Fibroblast of the aortic adventitia (primary cell): ENCODE data around the gene ATP6V0B. TPM values are rescaled to one million over a fixed set of nuclear protein-coding genes. Genes with fewer than 3 reads are reported as not detected.

ENCODE experiments used
- DNase-seq: peaks from one replicate; pipeline ENCODE4 v3.0.0-alpha.2; 2010; ENCODE audit warnings: low read depth
- H3K4me3 ChIP-seq: 2 replicates; pipeline ENCODE4 v1.5.1; 2011; ENCODE audit warnings: low read depth, mild to moderate bottlenecking, control low read depth, low read length, moderate library complexity
- total RNA-seq: library from RNA; depleted of rRNA; stranded (reverse); fragments of >200 nt; gene quantifications from 2 replicates; pipeline ENCODE4 v1.2.3, GENCODE V29; 2012; ENCODE audit warnings: low replicate concordance
- TF ChIP-seq, protein P1 (sequence below): IDR thresholded peaks from 2 replicates; pipeline ENCODE4 v1.5.1; 2011; ENCODE audit warnings: mild to moderate bottlenecking, low read length, control low read depth, inconsistent platforms; ENCODE audit not compliant: insufficient read depth

The ATP6V0B gene
- total RNA-seq, result 47.3 and 53.1 TPM in 2 replicates

GRCh38 chr1:43974443-43975248 is at the start of gene ATP6V0B:
Gene ATP6V0B, plus strand, starts transcription at chr1:43974960. Its CDS starts 81 bp downstream, at chr1:43975041.
- H3K4me3 ChIP-seq, result peak within 1 kb of the TSS; percentile 93
- TF ChIP-seq, protein P1, sequence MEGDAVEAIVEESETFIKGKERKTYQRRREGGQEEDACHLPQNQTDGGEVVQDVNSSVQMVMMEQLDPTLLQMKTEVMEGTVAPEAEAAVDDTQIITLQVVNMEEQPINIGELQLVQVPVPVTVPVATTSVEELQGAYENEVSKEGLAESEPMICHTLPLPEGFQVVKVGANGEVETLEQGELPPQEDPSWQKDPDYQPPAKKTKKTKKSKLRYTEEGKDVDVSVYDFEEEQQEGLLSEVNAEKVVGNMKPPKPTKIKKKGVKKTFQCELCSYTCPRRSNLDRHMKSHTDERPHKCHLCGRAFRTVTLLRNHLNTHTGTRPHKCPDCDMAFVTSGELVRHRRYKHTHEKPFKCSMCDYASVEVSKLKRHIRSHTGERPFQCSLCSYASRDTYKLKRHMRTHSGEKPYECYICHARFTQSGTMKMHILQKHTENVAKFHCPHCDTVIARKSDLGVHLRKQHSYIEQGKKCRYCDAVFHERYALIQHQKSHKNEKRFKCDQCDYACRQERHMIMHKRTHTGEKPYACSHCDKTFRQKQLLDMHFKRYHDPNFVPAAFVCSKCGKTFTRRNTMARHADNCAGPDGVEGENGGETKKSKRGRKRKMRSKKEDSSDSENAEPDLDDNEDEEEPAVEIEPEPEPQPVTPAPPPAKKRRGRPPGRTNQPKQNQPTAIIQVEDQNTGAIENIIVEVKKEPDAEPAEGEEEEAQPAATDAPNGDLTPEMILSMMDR, result no peak
- DNase-seq, result peak; percentile 89

- no peak for DNase-seq
- no peak overlapping the region for H3K4me3 ChIP-seq
- TF ChIP-seq, protein P1, result no peak
Observed at GRCh38 chr1:43925846-43926245, 48.9 kb upstream of the ATP6V0B start.

- TF ChIP-seq, protein P1, result peak; percentile 25
- H3K4me3 ChIP-seq, result no peak overlapping the region
- no peak for DNase-seq
Observed at GRCh38 chr1:43930168-43930948, 44.4 kb upstream of the ATP6V0B start.

- no peak overlapping the region for H3K4me3 ChIP-seq
- no peak for DNase-seq
- TF ChIP-seq, protein P1, result no peak
Observed at GRCh38 chr1:43930949-43931275, 43.8 kb upstream of the ATP6V0B start.

DNA sequence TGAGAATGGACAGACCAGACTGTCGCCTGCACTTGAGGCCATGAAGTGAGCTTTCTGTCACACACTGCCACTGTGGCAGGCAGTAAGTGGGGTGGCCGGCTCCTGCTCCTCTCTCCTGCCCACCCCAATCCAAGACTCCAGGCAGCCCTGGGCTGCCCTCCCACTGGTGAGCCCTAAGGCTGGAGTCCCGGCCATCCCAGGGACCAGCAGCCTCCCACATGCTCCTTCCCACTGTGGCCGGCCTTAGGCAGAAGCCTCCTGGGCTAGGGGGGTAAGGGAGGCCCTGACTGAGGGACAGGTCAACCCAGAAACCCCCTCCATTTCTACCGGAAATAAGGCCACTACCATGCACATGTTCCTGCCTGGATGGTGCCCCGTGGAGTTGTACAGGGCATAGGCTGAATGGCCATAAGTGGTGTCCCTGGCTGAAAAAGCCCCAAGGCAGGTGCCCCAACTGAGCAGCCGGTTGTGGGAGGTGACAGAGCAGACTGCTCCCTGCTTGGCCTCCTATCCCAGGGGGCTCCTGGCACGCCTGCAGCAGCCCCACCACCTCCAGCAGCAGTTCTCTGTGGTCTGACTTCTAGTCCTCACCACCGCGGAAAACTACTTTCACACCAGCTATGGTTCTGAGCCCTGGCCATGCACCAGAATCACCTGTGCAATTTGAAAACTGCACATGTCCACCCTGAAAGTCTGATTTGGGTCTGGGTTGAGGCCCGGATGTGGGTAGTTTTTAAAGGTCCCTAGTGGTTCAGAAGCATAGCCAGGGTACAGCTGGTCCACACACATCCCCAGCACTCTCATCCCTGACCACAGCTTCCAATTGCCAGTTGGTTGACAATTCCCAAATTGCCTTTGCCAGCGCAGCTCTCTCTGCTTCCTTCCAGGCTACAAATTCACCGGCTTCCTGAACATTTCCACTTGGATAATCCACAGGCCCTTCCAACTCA is 42.8 kb upstream of the ATP6V0B start:
- no peak for DNase-seq

More for the DNA sequence above, 42.8 kb upstream of the ATP6V0B start:
- H3K4me3 ChIP-seq, result no peak overlapping the region
- TF ChIP-seq, protein P1, result no peak
